Activated T-cell treated with anti-CD3 and anti-CD28 coated beads, Interleukin-2, amount 50 U/mL, for 1 hour (primary cell): ENCODE results near the gene AZGP1.
A peak's percentile ranks its signal among the peaks of the same experiment; 100 is the strongest.
"Not testable (repeated sequence)": the region's sequence is repeated elsewhere in the genome, so short reads cannot be mapped to it uniquely, and the experiment has no call there.

Experiments used
- DNase-seq: peaks from one replicate; pipeline ENCODE4 v3.0.0-alpha.2; 2020

AZGP1 gene

DNA sequence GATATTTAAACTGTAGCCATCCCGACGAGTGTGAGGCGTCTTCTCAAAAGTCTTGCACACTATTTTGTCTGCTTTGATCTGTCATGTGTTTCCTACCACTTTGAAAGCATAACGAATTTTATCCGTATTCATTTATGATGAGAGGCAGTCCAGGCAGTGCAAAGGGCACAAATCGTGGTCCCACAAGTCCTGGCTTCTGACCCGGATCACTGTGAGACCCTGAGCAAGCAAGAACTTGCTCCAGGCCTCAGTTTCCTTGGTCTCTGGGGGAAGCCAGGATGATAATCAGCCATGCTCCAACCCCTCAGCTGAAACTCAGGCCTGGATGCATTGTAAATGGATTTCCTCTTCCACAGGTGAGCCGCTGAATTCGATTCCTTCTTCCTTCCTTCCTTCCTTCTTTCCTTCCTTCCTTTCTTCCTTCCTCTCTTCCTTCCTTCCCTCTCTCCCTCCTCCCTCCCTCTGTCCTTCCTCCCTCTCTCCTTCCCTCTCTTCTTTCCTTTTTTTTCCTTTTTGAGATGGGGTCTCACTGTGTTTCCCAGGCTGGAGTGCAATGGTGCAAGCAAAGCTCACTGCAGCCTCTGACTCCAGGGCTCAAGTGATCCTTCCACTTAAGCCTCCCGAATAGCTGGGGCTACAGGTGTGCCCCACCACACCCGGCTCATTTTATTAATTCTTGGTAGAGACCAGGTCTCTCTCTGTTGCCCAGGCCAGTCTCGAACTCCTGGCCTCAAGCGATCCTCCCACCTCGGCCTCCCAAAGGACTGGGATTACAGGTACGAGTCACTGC, 21.1 kb upstream of the AZGP1 start:
- DNase-seq, result no peak

DNA sequence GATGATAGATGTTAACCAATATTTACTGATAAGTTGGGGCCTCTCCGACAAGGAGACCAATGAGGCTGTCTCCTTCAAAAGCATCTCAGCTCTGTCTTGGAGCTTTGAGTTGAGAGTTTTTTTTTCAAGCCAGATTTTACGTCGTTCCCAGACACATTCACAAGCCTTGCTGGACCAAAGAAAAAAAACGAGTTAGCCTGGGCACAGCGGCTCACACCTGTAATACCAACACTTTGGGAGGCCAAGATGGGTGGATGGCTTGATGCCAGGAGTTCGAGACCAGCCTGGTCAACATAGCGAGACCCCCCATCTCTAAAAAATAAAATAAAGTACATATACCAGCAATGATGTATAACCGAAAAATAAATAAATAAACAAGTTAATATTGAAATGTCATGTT, 19.0 kb upstream of the AZGP1 start:
- DNase-seq, result no peak

DNA sequence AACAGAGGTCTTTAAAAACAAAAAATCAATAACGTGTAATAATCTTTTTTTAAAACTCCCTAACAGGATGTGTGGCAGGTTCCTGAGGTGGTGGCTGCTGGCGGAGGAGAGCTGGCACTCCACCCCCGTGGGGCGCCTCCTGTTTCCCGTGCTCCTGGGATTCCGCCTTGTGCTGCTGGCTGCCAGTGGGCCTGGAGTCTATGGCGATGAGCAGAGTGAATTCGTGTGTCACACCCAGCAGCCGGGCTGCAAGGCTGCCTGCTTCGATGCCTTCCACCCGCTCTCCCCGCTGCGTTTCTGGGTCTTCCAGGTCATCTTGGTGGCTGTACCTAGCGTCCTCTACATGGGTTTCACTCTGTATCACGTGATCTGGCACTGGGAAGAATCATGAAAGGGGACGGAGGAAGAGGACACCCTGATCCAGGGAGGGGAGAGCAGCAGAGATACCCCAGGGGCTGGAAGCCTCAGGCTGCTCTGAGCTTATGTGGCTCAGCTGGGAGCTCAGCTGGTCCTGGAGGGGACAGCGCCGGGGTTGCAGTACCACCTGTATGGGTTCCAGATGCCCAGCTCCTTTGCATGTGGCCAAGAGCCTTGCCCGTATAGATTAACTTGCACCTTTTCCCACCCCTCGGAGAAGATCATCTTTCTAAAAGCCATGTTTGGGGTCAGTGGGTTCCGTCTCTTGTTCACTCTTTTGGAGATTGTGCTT, 16.7 kb upstream of the AZGP1 start:
- DNase-seq, result no peak

DNA sequence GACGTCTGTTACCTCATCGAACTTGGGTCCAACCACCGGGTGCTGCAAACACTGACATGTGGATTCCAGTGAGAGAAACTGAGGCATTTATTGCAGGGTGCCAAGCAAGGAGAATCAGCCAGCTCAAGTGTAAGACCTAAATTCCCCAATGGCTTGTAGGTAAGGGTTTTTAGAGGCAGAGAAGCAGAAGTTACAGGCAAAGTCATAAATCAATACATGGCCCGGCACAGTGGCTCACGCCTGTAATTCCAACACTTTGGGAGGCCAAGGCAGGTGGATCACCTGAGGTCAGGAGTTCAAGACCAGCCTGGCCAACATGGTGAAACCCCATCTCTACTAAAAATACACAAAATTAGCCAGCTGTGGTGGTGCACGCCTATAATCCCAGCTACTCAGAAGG, 15.7 kb upstream of the AZGP1 start:
- DNase-seq, result not testable (repeated sequence)

DNA sequence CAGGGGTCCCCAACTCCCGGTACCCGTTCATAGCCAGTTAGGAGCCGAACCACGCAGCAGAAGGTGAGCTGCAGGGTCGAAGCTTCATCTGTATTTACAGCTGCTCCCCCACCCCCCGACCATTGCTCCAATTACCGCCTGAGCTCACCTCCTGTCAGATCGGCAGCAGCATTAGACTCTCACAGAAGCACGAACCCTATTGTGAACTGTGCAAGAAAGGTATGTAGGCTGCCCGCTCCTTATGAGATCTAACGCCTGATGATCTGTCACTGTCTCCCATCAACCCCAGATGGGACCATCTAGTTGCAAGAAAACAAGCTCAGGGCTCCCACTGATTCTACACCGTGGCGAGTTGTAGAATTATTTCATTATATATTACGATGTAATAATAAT, 14.6 kb upstream of the AZGP1 start:
- no peak for DNase-seq

DNA sequence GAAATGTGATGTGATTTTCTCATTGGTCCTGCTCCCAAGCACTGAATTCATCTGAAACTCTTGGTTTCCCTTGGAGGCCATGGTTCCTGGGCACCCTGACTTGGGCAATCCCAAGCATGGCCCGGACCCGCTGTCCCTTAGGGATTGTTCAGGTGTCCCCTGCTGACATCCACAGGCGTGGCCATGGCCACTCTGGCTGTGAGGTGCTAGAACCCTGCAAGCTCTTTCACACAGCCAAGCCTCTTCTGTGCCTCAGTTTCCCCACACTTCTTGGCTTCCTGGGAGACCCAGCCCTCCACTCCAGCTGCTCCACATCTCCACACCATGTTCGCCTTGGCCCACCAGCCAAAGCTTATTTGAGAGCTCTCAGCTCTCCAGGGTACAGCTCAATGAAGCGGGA, 12.0 kb upstream of the AZGP1 start:
- no peak for DNase-seq

DNA sequence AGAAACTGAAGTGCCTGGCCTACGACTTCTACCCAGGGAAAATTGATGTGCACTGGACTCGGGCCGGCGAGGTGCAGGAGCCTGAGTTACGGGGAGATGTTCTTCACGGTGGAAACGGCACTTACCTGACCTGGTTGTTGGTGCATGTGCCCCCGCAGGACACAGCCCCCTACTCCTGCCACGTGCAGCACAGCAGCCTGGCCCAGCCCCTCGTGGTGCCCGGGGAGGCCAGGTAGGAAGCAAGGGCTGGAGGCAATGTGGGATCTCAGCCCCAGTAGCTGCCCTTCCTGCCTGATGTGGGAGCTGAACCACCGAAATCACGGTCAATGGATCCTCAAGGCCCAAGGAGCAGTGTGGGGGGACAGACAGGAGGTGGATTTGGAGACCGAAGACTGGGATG, 11.5 kb upstream of the AZGP1 start:
- DNase-seq, result not testable (repeated sequence)

DNA sequence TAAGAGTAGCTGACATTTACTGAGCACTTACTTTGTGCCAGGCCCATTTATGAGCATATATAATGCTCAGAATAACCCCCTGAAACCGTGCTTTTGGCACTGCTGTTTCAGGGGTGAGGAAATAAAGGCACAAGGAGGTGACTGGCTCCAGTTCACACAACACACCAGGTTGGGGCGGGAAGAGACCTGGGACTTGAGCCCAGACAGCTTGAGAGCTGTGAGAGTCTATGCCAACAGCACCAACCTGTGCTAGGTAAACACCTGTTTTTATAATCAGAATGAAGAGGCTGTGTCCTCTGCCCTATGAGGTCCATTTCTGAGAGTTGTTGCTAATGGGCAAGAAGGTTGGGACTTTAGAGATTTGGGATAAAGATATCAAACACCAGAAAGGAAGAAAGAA, 8.8 kb upstream of the AZGP1 start:
- no peak for DNase-seq

DNA sequence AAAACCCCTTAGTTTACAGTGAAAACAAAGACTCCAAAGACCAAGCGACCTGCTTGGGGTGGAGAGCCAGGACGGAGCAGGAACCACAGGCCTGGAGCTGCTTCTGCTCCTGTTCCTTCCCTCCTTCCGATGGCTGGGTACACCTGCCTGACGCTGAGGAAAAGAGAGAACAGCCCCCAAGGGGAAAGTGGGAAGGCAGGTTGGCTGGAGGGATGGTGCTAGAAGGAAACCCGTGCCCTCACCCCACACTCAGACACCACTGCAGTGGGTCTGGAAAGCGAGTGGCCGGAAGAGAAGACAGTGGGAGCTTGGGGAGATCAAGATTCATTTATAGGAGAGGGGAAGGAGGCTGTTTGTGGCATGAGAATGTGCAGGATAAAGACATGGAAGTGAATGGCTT, 5.2 kb upstream of the AZGP1 start:
- not testable (repeated sequence) for DNase-seq

DNA sequence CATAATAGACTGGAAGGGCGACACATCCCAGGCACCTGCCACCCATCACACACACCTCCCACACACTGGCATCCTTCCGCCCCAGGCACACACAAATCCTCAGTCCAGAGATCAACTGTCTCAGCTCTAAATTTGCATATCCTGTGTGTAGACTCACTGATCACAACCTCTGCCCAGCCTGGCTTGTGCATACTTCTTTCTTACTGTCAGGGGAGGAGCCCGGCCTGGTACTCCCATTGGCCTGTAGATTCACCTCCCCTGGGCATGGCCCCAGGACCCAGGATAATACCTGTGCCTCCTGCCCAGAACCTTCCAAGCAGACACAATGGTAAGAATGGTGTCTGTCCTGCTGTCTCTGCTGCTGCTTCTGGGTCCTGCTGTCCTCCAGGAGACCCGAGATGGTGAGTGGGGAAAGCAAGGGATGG, 4.6 kb upstream of the AZGP1 start:
- DNase-seq, result not testable (repeated sequence)

DNA sequence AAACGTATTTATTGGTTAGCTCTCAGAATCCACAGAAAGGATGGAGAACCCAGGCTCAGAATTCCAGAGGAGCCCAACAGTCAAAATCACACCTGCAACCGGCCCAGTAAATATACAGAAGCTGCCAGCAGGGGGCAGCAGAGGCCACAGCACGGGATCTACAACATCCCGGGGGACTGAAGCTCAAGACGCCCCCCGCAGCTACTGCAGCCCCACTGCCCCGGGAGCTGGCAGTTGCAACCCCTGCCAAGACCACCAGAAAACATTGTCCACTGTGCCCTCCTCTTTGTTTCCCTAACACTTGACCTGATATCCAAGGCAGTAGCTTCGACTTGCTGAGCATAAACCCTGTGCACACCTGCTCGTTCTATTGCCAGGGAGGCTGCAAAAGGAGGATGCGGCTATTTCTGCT, 4.0 kb upstream of the AZGP1 start:
- DNase-seq, result peak; percentile 73

DNA sequence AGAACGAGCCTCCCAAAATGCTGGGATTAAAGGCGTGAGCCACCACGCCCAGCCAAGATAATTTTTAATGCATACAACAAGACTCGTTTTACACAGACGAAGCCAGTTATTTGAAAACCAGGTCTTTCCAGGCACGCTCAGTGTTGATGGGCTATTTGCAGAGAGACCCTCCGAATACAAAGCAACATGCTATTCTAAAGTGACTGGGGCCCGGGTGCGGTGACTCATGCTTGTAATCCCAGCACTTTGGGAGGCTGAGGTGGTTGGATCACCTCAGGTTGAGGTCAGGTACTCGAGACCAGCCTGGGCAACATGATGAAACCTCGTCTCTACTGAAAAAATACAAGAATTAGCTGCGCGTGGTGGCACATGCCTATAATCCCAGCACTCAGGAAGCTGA, 795 bp upstream of the AZGP1 start:
- no peak for DNase-seq

DNA sequence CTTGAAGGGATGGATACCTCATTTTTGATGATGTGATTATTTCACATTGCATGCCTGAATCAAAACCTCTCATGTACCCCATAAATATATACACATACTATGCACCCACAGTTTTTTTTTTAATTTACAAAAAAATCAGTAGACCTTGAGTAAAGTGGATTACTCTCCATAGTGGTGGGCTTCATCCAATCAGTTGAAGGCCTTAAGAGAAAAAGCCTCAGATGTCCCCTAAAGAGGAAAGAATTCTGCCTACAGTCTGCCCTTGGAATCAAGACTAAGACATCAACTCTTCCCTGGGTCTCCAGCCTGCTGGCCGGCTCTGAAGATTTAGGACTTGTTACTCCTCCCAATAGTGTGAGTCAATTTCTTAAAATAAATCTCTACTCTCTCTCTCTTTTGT, 1.1 kb downstream of the AZGP1 start:
- no peak for DNase-seq

DNA sequence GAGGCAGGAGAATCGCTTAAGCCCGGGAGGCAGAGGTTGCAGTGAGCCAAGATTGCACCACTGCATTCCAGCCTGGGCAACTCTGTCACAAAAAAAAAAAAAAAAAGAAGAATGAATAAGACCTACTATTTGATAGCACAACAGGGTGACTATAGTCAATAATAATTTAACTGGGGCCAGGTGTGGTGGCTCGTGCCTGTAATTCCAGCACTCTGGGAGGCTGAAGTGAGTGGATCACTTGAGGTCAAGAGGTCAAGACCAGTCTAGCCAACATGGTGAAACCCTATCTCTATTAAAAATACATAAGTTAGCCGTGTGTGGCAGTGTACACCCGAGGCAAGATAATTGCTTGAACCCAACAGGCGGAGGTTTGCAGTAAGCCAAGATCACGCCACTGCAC, 2.0 kb downstream of the AZGP1 start:
- not testable (repeated sequence) for DNase-seq

DNA sequence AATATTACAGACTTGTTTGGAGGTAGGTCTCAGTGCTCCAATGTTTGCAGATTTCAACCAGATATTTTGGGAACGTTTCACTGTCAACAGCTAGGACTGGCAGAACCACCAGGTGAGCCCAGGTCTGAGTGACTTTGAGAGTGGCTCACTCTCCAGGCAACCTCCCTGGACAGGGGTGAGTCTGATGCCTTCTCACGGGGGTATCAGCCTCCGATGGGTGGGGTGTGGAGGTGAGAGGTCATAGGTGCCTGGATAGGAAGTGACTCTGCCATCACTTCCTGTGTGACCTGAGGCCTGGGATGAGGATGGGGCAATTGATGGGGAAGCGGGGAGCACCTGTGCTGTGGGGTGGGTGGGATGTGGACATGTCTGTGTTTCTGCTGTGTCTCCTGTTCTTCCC, 4.6 kb downstream of the AZGP1 start:
- DNase-seq, result no peak

DNA sequence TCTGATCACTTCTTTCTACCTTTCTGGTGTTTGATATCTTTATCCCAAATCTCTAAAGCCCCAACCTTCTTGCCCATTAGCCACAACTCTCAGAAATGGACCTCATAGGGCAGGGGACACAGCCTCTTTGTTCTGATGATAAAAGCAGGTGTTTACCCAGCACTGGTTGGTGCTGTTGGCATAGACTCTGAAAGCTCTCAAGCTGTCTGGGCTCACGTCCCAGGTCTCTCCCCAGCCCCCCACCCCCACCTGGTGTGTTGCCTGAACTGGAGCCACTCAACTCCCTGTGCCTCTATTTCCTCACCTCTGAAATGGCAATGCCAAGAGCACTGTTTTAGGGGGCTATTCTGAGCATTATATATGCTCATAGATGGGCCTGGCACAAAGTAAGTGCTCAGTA, 6.0 kb downstream of the AZGP1 start:
- DNase-seq, result not testable (repeated sequence)

DNA sequence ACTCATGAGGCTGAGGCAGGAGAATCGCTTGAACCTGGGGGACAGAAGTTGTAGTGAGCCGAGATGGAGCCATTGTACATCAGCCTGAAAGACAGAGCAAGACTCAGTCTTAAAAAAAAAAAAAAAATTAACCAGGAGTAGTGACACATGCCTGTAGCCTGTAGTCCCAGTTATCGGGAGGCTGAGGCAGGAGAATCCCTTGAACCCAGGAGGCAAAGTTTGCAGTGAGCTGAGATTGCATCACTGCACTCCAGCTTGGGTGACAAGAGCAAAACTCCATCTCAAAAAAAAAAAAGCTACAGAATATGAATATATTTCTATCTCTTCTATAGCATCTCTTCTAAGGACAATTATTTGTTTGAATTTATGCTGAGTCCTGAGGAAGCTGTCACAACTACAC, 6.5 kb downstream of the AZGP1 start:
- no peak for DNase-seq

DNA sequence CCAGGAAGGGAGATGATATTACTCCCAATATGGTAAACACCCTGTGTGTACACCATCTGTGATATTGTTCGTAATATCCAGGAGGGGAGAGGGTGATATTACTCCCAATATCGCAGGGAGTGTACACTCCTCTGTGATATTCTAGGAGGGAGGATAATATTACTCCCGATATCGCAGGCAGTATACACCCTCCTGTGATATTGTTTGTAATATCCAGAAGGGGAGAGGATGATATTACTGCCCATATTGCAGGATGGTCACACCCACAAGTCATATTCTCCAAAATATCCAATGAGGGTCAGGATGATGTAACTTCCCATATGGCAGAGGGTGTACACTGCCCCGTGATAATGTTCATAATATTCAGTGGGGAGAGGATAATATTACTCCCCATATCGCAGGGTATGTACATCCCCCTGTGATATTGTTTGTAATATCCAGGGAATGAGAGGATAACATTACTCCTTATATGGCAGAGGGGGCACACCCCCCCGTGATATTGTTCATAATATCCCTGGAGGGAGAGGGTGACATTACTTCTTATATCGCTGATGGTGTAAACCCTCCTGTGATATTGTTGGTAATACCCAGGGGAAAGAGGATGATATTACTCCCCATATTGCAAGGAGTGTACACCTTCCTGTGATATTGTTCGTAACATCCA, 17.1 kb downstream of the AZGP1 start:
- no peak for DNase-seq

DNA sequence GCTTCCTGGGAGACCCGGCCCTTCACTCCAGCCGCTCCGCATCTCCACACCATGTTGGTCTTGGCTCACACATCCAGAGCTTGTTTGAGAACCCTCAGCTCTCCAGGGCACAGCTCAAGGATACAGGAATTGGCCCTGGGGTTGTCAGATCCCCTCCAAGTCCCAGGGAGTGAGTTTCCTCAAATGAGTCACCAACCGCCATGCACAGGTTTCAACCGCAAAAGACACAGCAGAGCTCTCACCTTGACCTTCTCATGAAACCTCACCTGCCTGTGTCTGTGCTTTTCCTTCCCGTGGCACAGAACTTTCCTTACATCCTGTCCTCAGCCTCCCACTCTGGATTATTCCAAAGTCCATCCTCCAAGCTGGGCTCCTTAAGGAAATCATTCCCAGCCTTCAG, 20.6 kb downstream of the AZGP1 start:
- no peak for DNase-seq

DNA sequence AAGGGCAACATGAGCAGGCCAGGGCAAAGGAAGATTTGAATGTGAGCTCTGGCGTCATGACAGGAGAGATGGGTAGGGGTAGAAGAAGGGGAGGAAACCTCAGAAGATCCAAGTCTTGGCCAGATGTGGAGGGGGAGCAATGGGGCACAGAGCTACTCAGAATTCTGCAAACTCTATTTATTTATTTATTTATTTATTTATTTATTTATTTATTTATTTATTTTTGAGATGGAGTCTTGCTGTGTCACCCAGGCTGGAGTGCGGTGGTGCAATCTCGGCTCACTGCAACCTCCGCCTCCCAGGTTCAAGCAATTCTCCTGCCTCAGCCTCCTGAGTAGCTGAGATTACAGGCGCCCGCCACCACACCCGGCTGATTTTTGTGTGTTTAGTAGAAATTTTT, 21.2 kb downstream of the AZGP1 start:
- not testable (repeated sequence) for DNase-seq

DNA sequence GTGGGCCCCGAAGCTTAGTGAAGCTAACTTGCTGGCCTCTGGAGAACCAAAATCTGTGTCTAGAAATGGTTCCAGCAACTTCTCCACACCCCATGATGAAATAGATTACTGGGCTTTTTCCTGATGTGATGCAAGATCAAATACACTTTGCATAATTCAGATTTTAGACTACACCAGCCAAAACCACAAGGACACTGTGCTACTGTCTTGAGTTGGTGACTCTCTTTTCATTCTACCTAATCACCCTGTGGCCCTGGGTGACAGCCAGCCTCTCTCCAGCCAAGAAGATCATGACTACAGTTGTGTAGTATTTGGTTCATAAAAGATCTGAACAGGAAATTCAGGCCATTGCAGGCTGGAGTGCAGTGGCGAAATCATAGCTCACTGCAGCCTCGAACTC, 22.2 kb downstream of the AZGP1 start:
- no peak for DNase-seq

DNA sequence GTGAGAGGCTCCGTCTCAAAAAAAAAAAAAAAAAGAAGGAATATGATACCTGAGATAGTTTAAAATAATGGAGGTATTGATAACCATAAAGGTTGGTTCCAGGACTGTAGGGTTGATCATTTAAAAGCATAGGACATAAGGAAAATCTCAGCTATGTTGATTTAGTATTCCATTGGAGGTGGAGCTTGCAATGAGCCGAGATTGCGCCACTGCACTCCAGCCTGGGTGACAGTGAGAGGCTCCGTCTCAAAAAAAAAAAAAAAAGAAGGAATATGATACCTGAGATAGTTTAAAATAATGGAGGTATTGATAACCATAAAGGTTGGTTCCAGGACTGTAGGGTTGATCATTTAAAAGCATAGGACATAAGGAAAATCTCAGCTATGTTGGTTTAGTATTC, 23.2 kb downstream of the AZGP1 start:
- DNase-seq, result not testable (repeated sequence)

DNA sequence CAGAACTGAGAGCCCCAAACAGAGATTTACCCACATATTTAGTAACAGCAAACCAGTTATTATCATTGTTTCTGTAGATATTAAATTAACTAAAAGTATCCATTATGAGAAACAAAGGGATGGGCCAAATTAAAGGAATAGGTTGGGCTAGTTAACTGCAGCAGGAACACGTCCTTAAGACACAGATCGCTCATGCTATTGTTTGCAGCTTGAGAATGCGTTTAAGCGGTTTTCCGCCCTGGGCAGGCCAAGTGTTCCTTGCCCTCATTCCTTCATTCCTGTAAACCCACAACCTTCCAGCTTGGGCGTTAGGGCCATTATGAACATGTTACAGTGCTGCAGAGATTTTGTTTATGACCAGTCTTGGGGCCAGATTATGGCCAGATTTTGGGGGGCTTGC, 25.0 kb downstream of the AZGP1 start:
- DNase-seq, result not testable (repeated sequence)

DNA sequence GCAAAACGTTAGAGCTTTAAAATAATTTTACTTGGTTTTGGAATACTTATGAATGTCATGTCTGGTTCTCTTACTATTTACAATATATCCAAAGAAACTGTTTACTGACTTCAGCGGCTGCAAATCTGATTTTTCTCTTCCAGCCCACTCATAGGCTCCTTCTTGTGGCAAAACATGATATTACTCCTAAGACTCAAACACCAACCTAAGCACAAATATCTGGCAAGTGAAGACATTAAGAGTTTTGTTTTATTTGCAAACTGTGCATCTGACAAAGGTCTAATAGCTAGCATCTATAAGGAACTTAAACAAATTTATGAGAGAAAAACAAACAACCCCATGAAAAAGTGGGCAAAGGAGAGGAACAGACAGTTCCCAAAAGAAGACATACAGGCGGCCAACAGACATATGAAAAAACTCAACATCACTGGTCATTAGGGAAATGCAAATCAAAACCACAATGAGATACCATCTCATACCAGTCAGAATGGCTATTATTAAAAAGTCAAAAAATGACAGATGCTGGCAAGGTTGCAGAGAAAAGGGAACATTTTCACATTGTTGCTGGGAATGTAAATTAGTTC, 26.1 kb downstream of the AZGP1 start:
- no peak for DNase-seq
